MM.1S (cell line): ENCODE data around the gene SLC22A3.

Source experiments
- CTCF ChIP-seq: fragments of 300-600 bp; sonication (generic); IDR thresholded peaks from 2 replicates; pipeline ENCODE4 v1.5.1; 2016; ENCODE audit warnings: antibody characterized with exemption, low read length, mixed read lengths
- EZH2 ChIP-seq: fragments of 300-600 bp; sonication (generic); optimal IDR thresholded peaks from 2 replicates; pipeline ENCODE3; 2017; ENCODE audit warnings: low read depth, mild to moderate bottlenecking, antibody characterized with exemption, low read length, mixed read lengths

- TF ChIP-seq CTCF = no peak
- no peak for TF ChIP-seq EZH2
These were observed 69.0 kb downstream of the SLC22A3 start for GRCh38 chr6:160417146-160417545.
